ENCODE data around the gene SARS1. TPM values are rescaled to one million over a fixed set of nuclear protein-coding genes. Genes with fewer than 3 reads are reported as not detected.
A peak's percentile ranks its signal among the peaks of the same experiment; 100 is the strongest.

SARS1 gene
- total and polyA plus RNA-seq, 3 experiments from 2014 or later = 157 to 195 (median 189) TPM

GRCh38 chr1:109188200-109188599 is 25.5 kb upstream of the SARS1 start:
- POLR2A ChIA-PET = no interaction called here
- Mint-ChIP-seq H3K27ac (no peak overlapping the region), H3K27me3 (peaks cover 0 to 2% of the 10 kb centered on the region in 2 donors), H3K4me1 (no peaks in the 10 kb centered on the region), H3K36me3 (peaks cover 0 to 18% (median 9%) of the 10 kb centered on the region in 3 donors), H3K4me3 (no peak overlapping the region), H3K9me3 (no peaks in the 10 kb centered on the region)
- H3K27me3 ChIP-seq (ENCODE audit: insufficient read depth, low read length, poor library complexity, severe bottlenecking) = no peaks in the 10 kb centered on the region
- no peak for DNase-seq
- no peaks in the 10 kb centered on the region for H3K9me3 ChIP-seq (ENCODE audit: low read length)
- CTCF ChIA-PET = no interaction called here
- H3K27ac ChIP-seq (ENCODE audit: low read depth, low read length) = no peak overlapping the region
- no peaks in the 10 kb centered on the region for H3K36me3 ChIP-seq (ENCODE audit: insufficient read depth, low read length)
- H3K4me3 ChIP-seq (ENCODE audit: low read length) = no peak overlapping the region
- H3K4me1 ChIP-seq (ENCODE audit: insufficient read depth, low read length) = no peaks in the 10 kb centered on the region

DNA sequence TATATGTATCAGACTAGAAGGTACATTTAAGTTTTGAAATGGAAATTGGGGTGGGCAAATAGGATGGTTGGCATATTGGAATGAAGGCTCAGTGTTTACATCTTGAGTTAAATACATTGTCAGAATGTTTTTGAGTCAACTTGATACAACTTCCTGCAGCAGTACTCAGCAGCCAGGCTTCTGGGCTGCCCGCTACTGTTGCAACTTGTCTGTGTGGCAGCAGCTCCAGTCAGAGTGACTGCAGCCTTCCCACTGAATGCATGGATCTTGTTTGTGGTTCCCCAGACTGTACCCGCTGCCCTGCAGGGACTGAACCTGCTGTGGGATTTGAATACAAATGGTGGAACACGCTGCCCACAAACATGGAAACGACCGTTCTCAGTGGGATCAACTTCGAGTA is 24.9 kb upstream of the SARS1 start:
- no peaks in the 10 kb centered on the region for H3K9me3 Mint-ChIP-seq
- H3K4me1 Mint-ChIP-seq = no peaks in the 10 kb centered on the region
- H3K9me3 ChIP-seq (ENCODE audit: low read length) = no peaks in the 10 kb centered on the region
- H3K36me3 Mint-ChIP-seq = peaks cover 0 to 18% (median 9%) of the 10 kb centered on the region in 3 donors
- peak overlapping the region in 2 of 8 donors; percentile 44 to 56 for H3K27ac Mint-ChIP-seq
- no peak overlapping the region for H3K4me3 ChIP-seq (ENCODE audit: low read length)
- H3K4me1 ChIP-seq (ENCODE audit: insufficient read depth, low read length) = no peaks in the 10 kb centered on the region
- ChIA-PET POLR2A (no interaction called here), CTCF (no interaction called here)
- no peaks in the 10 kb centered on the region for H3K36me3 ChIP-seq (ENCODE audit: insufficient read depth, low read length)
- no peaks in the 10 kb centered on the region for H3K27me3 ChIP-seq (ENCODE audit: insufficient read depth, low read length, poor library complexity, severe bottlenecking)
- H3K27me3 Mint-ChIP-seq = peaks cover 0 to 2% of the 10 kb centered on the region in 2 donors
- DNase-seq = no peak
- no peak overlapping the region for H3K27ac ChIP-seq (ENCODE audit: low read depth, low read length)
- no peak overlapping the region for H3K4me3 Mint-ChIP-seq

DNA sequence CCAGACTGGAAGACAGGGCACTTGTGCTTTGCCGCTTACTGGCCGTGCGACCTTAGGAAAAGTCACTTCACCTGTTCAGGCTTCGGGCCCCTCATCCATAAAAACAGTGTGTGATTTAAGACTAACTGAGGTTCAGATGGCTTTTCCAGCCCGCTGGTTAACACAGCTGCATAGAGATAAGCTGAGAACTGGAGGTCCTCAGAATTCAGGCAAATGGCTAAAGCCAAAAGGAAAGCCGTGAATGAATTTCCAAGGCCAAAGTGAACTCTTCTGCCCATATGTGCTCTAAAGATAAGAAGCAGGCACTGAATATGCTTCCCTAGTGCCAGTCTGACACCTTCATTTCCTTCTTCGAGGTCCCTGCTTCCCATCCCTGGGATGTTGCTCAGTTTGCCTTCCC is 23.5 kb upstream of the SARS1 start:
- ChIA-PET POLR2A (no interaction called here), CTCF (no interaction called here)
- Histone ChIP-seq H3K4me3 (ENCODE audit: low read length) (no peak overlapping the region), H3K9me3 (ENCODE audit: low read length) (no peaks in the 10 kb centered on the region), H3K27ac (ENCODE audit: low read depth, low read length) (no peak overlapping the region), H3K4me1 (ENCODE audit: insufficient read depth, low read length) (no peaks in the 10 kb centered on the region), H3K36me3 (ENCODE audit: insufficient read depth, low read length) (no peaks in the 10 kb centered on the region), H3K27me3 (ENCODE audit: insufficient read depth, low read length, poor library complexity, severe bottlenecking) (no peaks in the 10 kb centered on the region)
- no peak overlapping the region for H3K4me3 Mint-ChIP-seq
- no peaks in the 10 kb centered on the region for H3K4me1 Mint-ChIP-seq
- H3K27ac Mint-ChIP-seq = no peak overlapping the region
- no peaks in the 10 kb centered on the region for H3K9me3 Mint-ChIP-seq
- no peaks in the 10 kb centered on the region for H3K27me3 Mint-ChIP-seq
- peaks cover 0 to 22% (median 9%) of the 10 kb centered on the region in 3 donors for H3K36me3 Mint-ChIP-seq
- DNase-seq = no peak

DNA sequence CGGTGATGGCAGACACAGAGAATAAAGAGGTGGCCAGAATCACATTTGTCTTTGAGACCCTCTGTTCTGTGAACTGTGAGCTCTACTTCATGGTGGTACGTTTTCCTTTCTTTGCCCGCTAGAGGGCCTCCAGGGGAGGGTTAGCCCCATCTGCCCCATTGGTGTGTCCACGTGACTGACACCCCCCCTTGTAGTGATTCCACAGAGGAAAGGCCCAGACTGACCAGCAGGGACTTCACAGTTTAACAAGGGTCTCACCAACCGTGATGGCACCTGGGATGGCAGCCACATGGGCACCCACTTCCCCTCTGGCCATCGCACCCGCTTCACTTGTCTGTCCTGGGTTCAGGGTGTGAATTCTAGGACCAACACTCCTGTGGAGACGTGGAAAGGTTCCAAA is 22.3 kb upstream of the SARS1 start:
- H3K27ac ChIP-seq (ENCODE audit: low read depth, low read length) = no peak overlapping the region
- CTCF ChIA-PET = no interaction called here
- no peaks in the 10 kb centered on the region for H3K27me3 Mint-ChIP-seq
- H3K36me3 ChIP-seq (ENCODE audit: insufficient read depth, low read length) = no peaks in the 10 kb centered on the region
- H3K27me3 ChIP-seq (ENCODE audit: insufficient read depth, low read length, poor library complexity, severe bottlenecking) = no peaks in the 10 kb centered on the region
- no peaks in the 10 kb centered on the region for H3K9me3 ChIP-seq (ENCODE audit: low read length)
- no peak for DNase-seq
- H3K9me3 Mint-ChIP-seq = no peaks in the 10 kb centered on the region
- H3K4me1 ChIP-seq (ENCODE audit: insufficient read depth, low read length) = no peaks in the 10 kb centered on the region
- peak overlapping the region in 1 of 8 donors; percentile 21 for H3K27ac Mint-ChIP-seq
- POLR2A ChIA-PET = no interaction called here
- no peak overlapping the region for H3K4me3 Mint-ChIP-seq
- no peak overlapping the region for H3K4me3 ChIP-seq (ENCODE audit: low read length)
- H3K4me1 Mint-ChIP-seq = no peaks in the 10 kb centered on the region
- H3K36me3 Mint-ChIP-seq = peaks cover 0 to 22% (median 3%) of the 10 kb centered on the region in 3 donors

DNA sequence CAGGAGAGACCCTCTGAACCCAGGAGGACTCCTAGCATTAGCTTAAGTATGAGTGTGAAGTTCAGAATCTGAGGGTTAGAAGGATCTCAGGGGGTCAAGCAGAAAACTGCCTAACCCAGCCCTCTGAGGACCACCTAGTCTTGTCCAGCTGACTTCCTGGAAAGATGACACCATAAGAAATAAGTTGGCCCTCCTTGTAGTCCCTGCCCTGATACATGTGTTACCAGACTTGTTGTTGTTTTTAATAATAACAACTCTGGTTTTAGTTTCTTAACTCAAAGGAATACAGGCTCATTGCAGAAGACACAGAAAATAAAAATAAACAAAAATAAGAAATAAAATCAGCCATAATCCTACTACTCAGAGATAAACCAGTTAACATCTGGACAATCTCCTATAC is 21.8 kb upstream of the SARS1 start:
- POLR2A ChIA-PET = no interaction called here
- CTCF ChIA-PET = no interaction called here

GRCh38 chr1:109192433-109192832 is 21.3 kb upstream of the SARS1 start:
- Histone ChIP-seq H3K36me3 (ENCODE audit: insufficient read depth, low read length) (no peaks in the 10 kb centered on the region), H3K9me3 (ENCODE audit: low read length) (no peaks in the 10 kb centered on the region), H3K4me3 (ENCODE audit: low read length) (no peak overlapping the region), H3K27me3 (ENCODE audit: insufficient read depth, low read length, poor library complexity, severe bottlenecking) (no peaks in the 10 kb centered on the region), H3K27ac (ENCODE audit: low read depth, low read length) (no peak overlapping the region), H3K4me1 (ENCODE audit: insufficient read depth, low read length) (no peaks in the 10 kb centered on the region)
- Mint-ChIP-seq H3K27me3 (no peaks in the 10 kb centered on the region), H3K4me3 (no peak overlapping the region), H3K27ac (no peak overlapping the region), H3K4me1 (no peaks in the 10 kb centered on the region), H3K9me3 (no peaks in the 10 kb centered on the region), H3K36me3 (peaks cover 0 to 22% (median 3%) of the 10 kb centered on the region in 3 donors)
- no peak for DNase-seq
- CTCF ChIA-PET = interaction anchor here (0.6 kb wide), 1 partner anchor 89 kb away, joined by 3 read pairs; no protein-coding TSS in a partner anchor
- POLR2A ChIA-PET = interaction anchor here (1.0 kb wide), 1 partner anchor 21 kb away, joined by 3 read pairs; the partner anchor contains the start of gene SARS1

More for the DNA sequence above, 21.8 kb upstream of the SARS1 start:
- no peak for DNase-seq
- no peaks in the 10 kb centered on the region for H3K4me1 Mint-ChIP-seq
- no peaks in the 10 kb centered on the region for H3K4me1 ChIP-seq (ENCODE audit: insufficient read depth, low read length)
- no peaks in the 10 kb centered on the region for H3K27me3 ChIP-seq (ENCODE audit: insufficient read depth, low read length, poor library complexity, severe bottlenecking)
- no peaks in the 10 kb centered on the region for H3K27me3 Mint-ChIP-seq
- no peak overlapping the region for H3K27ac ChIP-seq (ENCODE audit: low read depth, low read length)
- no peak overlapping the region for H3K4me3 Mint-ChIP-seq
- H3K4me3 ChIP-seq (ENCODE audit: low read length) = no peak overlapping the region
- H3K9me3 ChIP-seq (ENCODE audit: low read length) = no peaks in the 10 kb centered on the region
- H3K9me3 Mint-ChIP-seq = no peaks in the 10 kb centered on the region
- H3K36me3 ChIP-seq (ENCODE audit: insufficient read depth, low read length) = no peaks in the 10 kb centered on the region
- peaks cover 0 to 22% (median 3%) of the 10 kb centered on the region in 3 donors for H3K36me3 Mint-ChIP-seq
- no peak overlapping the region for H3K27ac Mint-ChIP-seq

- Histone ChIP-seq H3K4me3 (ENCODE audit: low read length) (no peak overlapping the region), H3K27ac (ENCODE audit: low read depth, low read length) (no peak overlapping the region), H3K4me1 (ENCODE audit: insufficient read depth, low read length) (peaks cover under 1% of the 10 kb centered on the region), H3K36me3 (ENCODE audit: insufficient read depth, low read length) (no peaks in the 10 kb centered on the region), H3K27me3 (ENCODE audit: insufficient read depth, low read length, poor library complexity, severe bottlenecking) (no peaks in the 10 kb centered on the region), H3K9me3 (ENCODE audit: low read length) (no peaks in the 10 kb centered on the region)
- Mint-ChIP-seq H3K4me3 (no peak overlapping the region), H3K4me1 (peaks cover 0 to 2% (median under 1%) of the 10 kb centered on the region in 3 donors), H3K27me3 (no peaks in the 10 kb centered on the region), H3K9me3 (no peaks in the 10 kb centered on the region), H3K36me3 (peaks cover 0 to 21% (median 3%) of the 10 kb centered on the region in 3 donors), H3K27ac (peak overlapping the region in 1 of 8 donors; percentile 37)
- DNase-seq = peak; percentile 13 to 52 (median 21)
- ChIA-PET CTCF (no interaction called here), POLR2A (interaction anchor here (1.0 kb wide), 1 partner anchor 20 kb away, joined by 3 read pairs; the partner anchor contains the start of gene SARS1)
Measured at GRCh38 chr1:109193653-109194590, 19.8 kb upstream of the SARS1 start.

- Mint-ChIP-seq H3K4me3 (no peak overlapping the region), H3K27ac (no peak overlapping the region), H3K36me3 (peaks cover 0 to 8% (median 5%) of the 10 kb centered on the region in 3 donors), H3K4me1 (peaks cover 3 to 12% (median 11%) of the 10 kb centered on the region in 3 donors), H3K9me3 (no peaks in the 10 kb centered on the region), H3K27me3 (no peaks in the 10 kb centered on the region)
- Histone ChIP-seq H3K36me3 (ENCODE audit: insufficient read depth, low read length) (no peaks in the 10 kb centered on the region), H3K4me3 (ENCODE audit: low read length) (no peak overlapping the region), H3K27ac (ENCODE audit: low read depth, low read length) (no peak overlapping the region), H3K9me3 (ENCODE audit: low read length) (no peaks in the 10 kb centered on the region), H3K27me3 (ENCODE audit: insufficient read depth, low read length, poor library complexity, severe bottlenecking) (no peaks in the 10 kb centered on the region), H3K4me1 (ENCODE audit: insufficient read depth, low read length) (peaks cover 10% of the 10 kb centered on the region)
- DNase-seq = no peak
- ChIA-PET POLR2A (no interaction called here), CTCF (no interaction called here)
Measured at GRCh38 chr1:109197158-109198042, 16.3 kb upstream of the SARS1 start.

All from CD8-positive, alpha-beta memory T cell (primary cell).